HG02610 (cell line): ENCODE measurements around the gene SMIM44.

Experiments
- ATAC-seq: cut with Tn5 transposase; IDR thresholded peaks from one replicate; pipeline ENCODE4 v1.9.1; 2021; ENCODE audit warnings: mild to moderate bottlenecking, moderate library complexity; ENCODE audit not compliant: unreplicated experiment

Gene SMIM44

GRCh38 chr19:3442487-3443071, 40.7 kb downstream of the SMIM44 start:
- ATAC-seq = no peak

- ATAC-seq = no peak
Observed at GRCh38 chr19:3441986-3442329, 41.3 kb downstream of the SMIM44 start.

DNA sequence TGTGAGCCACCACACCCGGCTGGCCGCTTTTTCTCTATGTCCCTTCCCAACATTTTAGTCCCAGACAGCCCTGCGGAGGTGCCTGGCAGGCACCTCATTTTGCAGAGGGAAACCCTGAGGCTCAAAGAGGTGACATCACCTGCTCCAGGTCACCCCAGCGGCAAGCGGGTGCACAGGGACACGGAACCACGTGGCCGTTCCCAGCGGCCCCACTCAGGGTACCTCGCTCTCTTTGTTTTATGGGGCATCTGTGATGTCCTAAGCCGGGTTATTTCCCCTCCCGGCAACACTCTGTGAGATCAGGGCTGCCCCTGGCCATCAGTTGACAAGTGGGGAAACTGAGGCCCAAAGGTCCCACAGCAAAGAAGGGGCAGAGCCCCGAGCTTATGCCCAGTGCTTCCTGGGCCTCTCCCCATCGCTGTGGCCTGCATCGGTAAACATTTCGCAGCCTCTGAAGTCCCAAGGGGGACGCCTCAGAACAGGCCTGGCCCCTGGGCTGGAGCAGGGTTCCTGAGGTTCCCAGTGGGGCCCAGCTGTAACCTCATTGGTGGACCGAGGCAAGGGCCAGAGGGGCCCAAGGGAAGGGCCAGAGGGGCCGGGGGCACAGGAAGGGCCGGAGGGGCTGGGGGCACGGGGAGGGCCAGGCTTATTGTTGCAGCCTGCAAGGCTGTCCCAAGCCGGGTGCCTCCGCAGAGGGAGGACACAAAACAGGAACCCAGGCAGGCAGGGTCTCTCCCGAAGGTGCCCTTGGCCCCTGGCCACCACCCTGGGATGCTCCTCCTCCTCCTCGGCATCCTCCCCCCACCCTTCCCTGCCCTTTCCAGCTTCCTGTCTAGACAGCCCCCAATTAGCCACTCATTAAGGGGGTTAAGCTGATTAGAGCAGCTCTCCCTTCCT, 41.9 kb downstream of the SMIM44 start:
- ATAC-seq = no peak

DNA sequence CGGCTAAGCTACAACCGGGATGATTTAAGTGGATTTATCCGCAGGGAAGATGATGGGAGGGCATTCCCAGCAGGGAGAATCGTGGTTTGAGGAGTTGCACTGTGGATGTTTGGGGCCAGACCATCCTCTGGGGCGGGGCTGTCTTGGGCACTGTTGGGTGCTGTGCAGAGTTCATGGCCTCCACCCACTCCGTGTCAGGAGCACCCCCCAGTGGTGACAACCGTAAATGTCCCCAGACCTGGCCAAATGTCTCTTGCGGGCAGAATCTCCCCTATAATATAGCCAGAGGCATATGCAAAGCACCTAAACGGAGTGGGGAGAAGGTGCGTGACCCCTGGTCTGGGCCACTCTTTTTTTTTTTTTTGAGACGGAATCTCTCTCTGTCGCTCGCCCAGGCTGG, 43.2 kb downstream of the SMIM44 start:
- ATAC-seq = no peak

DNA sequence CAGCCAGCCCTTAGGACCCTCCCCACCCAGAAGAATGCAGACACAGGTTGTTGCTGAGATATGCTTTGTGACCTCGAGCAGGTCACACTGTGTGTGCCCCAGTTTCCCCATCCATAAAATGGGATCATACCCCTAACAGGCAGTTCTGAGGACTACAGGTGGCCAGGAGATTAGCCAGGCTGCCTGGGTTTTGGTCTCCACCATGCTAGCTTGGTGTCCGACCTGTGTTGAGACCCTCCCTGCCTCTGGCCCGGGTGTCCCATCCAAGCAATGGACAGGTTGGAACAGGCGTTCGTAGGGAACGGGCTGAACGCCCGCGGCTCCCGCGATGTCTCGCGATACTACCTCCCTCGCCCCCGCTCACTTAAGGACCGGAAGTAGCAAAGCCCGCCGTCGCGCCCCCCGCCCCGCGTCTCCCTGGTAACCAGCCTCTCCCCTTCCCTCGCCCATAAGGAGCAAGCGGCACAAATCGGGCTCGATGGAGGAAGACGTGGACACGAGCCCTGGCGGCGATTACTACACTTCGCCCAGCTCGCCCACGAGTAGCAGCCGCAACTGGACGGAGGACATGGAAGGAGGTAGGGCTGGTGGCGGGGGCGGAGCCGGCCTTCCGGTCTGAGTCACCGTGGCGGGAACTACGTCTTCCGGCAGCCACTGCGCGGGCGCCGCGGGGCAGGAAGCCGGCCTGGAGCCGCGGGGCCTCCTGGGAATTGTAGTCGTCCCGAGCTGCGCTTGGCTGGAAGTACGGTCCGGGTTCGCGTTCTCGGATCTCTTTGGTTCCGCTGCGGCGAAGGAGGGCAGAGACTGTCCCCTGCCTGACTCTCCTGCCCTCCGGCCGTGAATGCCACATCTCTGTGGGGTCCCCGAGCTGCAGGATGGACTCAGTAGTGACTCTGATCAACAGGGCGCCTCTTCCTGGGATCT, 48.3 kb downstream of the SMIM44 start:
- peak; percentile 77 for ATAC-seq

GRCh38 chr19:3433805-3434540, 49.3 kb downstream of the SMIM44 start:
- ATAC-seq = no peak

DNA sequence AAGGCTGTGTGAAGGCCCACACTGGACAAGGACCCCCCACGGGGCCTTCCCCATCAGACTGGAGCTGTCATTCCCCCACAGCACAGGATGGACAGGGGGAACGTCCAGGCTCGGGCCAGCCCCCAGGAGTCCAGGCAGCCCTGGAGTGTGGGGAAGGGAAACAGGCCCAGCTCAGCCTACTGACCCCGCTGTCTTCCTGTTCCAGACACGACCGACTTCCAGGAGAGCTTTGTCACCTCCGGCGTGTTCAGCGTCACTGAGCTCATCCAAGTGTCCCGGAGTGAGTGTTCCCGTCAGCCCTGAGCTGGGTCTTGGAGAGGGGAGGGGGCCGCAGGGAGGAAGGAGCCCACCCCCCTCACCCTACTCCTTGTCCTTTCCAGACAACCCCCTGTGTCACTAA, 49.9 kb downstream of the SMIM44 start:
- ATAC-seq = no peak
